ENCODE data around the gene KIR2DL3.
"Not testable (repeated sequence)": the region's sequence is repeated elsewhere in the genome, so short reads cannot be mapped to it uniquely, and the experiment has no call there.

KIR2DL3 gene

DNA sequence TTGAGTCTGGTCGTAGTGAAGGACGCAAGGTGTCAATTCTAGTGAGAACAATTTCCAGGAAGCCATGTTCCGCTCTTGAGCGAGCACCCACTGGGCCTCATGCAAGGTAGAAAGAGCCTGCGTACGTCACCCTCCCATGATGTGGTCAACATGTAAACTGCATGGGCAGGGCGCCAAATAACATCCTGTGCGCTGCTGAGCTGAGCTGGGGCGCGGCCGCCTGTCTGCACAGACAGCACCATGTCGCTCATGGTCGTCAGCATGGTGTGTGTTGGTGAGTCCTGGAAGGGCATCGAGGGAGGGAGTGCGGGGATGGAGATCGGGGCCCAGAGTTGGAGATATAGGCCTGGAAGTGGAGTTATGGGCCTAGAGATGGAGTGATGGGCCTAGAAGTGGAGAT is at the start of gene KIR2DL3:
Gene KIR2DL3 (plus strand): TSS at position 208 of the 400 bp plus-strand sequence. CDS start 33 bp downstream, at position 241.
- not testable (repeated sequence) for H3K4me3 ChIP-seq (ENCODE audit: low read depth, low read length); DNase-seq (ENCODE audit: low read depth)

DNA sequence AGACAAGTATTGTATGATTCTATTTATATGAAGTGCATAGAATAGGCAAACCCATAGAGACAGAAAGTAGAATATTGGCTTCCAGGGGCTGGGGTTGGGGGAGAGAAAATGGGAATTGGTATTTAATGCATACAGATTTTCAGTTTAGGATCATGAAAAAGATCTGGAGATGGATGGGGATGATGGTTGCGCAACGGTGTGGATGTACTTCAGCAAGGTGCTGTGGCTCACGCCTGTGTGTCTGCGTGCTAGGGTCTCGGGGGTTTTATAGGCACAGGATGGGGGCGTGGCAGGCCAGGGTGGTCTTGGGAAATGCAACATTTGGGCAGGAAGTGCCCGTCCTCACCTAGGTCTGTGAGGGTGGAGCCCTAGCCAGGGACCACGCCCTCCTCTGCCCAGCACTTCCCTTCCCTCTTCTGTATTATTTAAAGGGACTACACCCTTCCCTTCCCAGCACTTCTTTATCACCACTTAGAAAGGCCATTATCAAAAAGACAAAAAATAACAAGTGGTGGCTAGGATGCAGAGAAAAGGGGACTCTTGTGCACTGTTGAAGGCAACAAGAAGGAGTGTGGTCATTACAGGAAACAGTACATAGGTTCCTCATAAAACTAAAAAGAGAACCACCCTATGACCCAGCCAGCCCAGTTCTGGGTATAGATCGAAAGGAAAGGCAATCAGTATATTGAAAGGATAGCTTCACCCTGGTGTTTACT is 46.6 kb upstream of the KIR2DL3 start:
- no peak for DNase-seq (ENCODE audit: low read depth)
- H3K4me3 ChIP-seq (ENCODE audit: low read depth, low read length), result no peak overlapping the region

- no peak overlapping the region for H3K4me3 ChIP-seq (ENCODE audit: low read depth, low read length)
- no peak for DNase-seq (ENCODE audit: low read depth)
These were observed 46.1 kb upstream of the KIR2DL3 start for GRCh38 chr19:54692298-54692615.

- H3K4me3 ChIP-seq (ENCODE audit: low read depth, low read length), result no peak overlapping the region
- DNase-seq (ENCODE audit: low read depth), result no peak
These were observed 43.7 kb upstream of the KIR2DL3 start for GRCh38 chr19:54694648-54695047.

DNA sequence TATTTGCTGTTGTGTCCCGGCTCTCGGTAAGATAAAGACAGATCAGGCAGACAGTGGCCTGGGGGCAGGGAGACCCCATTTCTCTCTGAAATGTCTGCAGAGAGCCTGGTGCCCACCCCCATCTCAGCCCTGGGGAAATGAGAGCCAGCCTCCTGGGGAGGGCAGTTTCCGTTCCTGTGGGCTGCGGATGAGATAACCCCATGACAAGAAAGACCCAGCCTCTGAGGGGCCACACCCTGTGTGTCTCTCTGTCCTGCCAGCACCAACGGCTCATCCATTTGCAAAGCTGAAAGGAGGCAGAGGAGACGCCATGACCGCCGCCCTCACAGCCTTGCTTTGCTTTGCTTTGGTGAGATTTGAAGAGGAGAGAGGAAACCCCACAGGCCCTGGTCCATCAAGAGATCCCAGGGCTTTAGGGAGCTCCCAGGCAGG is 42.2 kb upstream of the KIR2DL3 start:
- no peak for DNase-seq (ENCODE audit: low read depth)
- no peak overlapping the region for H3K4me3 ChIP-seq (ENCODE audit: low read depth, low read length)

- no peak for DNase-seq (ENCODE audit: low read depth)
- no peak overlapping the region for H3K4me3 ChIP-seq (ENCODE audit: low read depth, low read length)
These were observed 41.5 kb upstream of the KIR2DL3 start for GRCh38 chr19:54696766-54697165.

GRCh38 chr19:54697716-54698115 is 40.6 kb upstream of the KIR2DL3 start:
- not testable (repeated sequence) for DNase-seq (ENCODE audit: low read depth)

DNA sequence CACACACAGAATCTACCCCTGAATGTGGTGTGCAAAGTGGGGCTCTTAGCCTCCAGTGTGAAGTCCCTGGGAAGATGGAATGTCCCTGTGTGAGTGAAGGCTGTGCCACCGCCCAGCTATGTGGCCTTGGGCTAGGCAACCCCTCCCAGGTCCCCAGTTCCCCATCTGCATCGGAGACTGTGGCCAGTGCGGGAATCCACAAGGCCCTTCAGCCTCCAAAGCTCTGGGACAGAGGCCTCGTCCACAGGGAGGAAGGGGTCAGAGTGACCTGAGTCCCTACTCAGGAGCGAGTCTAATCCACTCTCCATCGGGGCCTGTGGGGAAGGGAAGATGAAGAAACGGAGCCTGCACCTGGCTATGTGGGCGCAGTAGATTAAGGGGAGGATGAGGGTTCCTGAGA is 33.4 kb upstream of the KIR2DL3 start:
- DNase-seq (ENCODE audit: low read depth), result no peak
- no peak overlapping the region for H3K4me3 ChIP-seq (ENCODE audit: low read depth, low read length)

More at GRCh38 chr19:54697716-54698115, 40.6 kb upstream of the KIR2DL3 start:
- H3K4me3 ChIP-seq (ENCODE audit: low read depth, low read length), result not testable (repeated sequence)

GRCh38 chr19:54707962-54708361 is 30.4 kb upstream of the KIR2DL3 start:
- H3K4me3 ChIP-seq (ENCODE audit: low read depth, low read length), result no peak overlapping the region
- no peak for DNase-seq (ENCODE audit: low read depth)

DNA sequence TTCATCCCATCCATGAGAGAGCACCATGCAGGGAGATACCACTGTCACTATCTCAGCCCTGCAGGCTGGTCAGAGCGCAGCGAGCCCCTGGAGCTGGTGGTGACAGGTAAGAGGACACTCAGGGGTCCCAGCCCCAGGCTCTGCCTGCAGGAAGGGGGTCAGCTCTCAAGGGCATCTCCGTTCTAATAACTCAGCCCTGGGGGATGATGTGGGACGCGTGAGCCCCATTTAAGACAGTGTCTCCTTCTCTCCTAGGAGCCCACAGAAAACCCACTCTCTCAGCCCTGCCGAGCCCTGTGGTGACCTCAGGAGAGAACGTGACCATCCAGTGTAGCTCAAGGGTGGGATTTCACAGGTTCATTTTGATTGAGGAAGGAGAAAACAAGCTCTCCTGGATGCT is 29.5 kb upstream of the KIR2DL3 start:
- no peak overlapping the region for H3K4me3 ChIP-seq (ENCODE audit: low read depth, low read length)
- DNase-seq (ENCODE audit: low read depth), result no peak

DNA sequence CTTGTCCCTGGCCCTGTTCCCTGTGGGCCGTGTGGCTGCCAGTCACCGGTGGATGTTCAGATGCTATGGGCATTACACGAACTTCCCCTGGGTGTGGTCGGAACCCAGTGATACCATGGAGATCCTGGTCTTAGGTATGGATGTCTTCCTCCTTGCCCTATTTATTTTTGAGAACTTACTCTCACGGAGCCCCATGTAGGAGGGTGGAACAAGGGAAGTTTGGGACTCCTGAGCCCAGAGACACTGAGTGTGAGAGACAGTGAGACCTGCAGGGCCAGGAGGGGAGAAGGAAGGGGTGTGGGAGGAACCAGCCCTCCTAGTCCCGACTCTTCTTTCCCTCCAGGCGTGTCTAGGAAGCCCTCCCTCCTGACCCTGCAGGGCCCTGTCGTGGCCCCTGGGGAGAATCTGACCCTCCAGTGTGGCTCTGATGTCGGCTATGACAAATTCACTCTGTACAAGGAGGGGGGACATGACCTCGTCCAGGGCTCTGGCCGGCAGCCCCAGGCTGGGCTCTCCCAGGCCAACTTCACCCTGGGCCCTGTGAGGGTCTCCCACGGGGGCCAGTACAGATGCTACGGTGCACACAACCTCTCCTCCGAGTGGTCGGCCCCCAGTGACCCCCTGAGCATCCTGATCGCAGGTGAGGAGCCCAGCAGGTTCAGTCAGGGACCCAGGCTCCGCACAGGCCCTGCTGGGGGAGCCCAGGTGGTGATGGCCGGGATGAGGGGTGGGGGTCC is 28.9 kb upstream of the KIR2DL3 start:
- no peak for DNase-seq (ENCODE audit: low read depth)
- no peak overlapping the region for H3K4me3 ChIP-seq (ENCODE audit: low read depth, low read length)

DNA sequence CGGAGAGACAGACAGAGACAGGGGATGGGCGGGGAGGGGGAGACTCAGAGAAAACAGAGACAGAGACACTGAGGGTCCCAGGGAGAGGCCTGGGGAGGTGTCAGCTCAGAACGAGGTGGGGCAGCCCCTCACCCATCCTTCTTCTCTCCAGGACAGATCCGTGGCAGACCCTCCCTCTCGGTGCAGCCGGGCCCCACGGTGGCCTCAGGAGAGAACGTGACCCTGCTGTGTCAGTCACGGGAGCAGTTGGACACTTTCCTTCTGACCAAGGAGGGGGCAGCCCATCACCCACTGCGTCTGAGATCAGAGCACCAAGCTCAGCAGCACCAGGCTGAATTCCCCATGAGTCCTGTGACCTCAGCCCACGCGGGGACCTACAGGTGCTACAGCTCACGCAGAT is 28.4 kb upstream of the KIR2DL3 start:
- not testable (repeated sequence) for H3K4me3 ChIP-seq (ENCODE audit: low read depth, low read length); DNase-seq (ENCODE audit: low read depth)

GRCh38 chr19:54724142-54724541 is 14.2 kb upstream of the KIR2DL3 start, which contains the start of gene KIR3DL3:
Gene KIR3DL3, plus strand, starts transcription at chr19:54724442. Its CDS starts 55 bp downstream, at chr19:54724497.
- DNase-seq (ENCODE audit: low read depth), result no peak
- no peak within 1 kb of the TSS for H3K4me3 ChIP-seq (ENCODE audit: low read depth, low read length)

DNA sequence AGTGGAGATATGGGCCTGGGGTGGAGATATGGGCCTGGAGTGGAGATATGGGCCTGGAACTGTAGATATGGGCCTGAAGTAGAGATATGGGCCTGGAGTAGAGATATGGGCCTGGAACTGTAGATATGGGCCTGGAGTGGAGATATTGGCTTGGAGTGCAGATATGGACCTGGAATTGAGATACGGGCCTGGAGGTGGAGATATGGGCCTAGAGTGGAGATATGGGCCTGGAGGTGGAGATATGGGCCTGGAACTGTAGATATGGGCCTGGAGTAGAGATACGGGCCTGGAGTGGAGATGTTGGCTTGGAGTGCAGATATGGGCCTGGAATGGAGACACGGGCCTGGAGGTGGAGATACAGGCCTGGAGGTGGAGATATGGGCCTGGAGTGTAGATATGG is 13.7 kb upstream of the KIR2DL3 start:
- no peak overlapping the region for H3K4me3 ChIP-seq (ENCODE audit: low read depth, low read length)
- no peak for DNase-seq (ENCODE audit: low read depth)

DNA sequence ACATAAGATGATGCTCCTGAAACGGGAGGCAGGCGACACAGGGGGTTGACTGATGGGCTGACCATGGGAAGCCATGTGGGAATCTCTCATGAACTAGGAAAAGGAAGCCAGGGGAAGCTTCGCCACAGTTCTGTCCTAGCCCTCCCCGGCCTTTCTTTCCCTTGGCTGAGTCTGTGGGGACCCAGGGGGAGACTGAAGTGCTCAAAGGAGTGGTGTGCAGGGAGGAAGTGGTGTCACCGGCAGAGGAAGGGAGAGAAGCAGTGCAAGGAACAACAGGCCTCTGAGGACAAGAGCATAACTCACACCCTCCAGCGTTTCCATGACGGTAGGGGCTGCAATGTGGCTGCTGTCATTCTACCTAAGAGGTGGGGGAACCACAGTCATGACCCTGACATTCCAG is 13.0 kb upstream of the KIR2DL3 start:
- H3K4me3 ChIP-seq (ENCODE audit: low read depth, low read length), result no peak overlapping the region
- DNase-seq (ENCODE audit: low read depth), result no peak

GRCh38 chr19:54727562-54727961 is 10.8 kb upstream of the KIR2DL3 start:
- no peak for DNase-seq (ENCODE audit: low read depth)
- H3K4me3 ChIP-seq (ENCODE audit: low read depth, low read length), result no peak overlapping the region

DNA sequence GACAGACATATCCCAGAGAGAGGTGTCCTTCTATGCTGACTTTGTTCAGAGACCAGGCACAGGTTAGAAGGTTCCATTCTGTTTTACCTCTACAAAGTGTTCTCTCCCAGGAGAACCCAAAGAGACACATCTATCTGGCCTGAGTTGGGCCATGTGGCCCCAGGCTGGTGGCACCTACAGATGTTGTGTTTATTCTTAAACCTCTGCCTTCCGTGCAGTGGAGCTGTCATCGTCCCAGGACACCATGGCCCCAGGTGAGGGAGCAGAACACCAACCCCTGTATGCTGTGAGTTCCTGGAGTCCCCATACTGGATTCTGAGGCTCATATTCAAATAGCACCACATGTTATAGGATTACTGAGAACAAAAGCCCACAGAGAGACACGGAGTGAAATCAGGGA is 10.1 kb upstream of the KIR2DL3 start:
- H3K4me3 ChIP-seq (ENCODE audit: low read depth, low read length), result no peak overlapping the region
- no peak for DNase-seq (ENCODE audit: low read depth)

GRCh38 chr19:54729416-54730188 is 8.7 kb upstream of the KIR2DL3 start:
- DNase-seq (ENCODE audit: low read depth), result no peak

GRCh38 chr19:54731191-54731590 is 7.1 kb upstream of the KIR2DL3 start:
- H3K4me3 ChIP-seq (ENCODE audit: low read depth, low read length), result no peak overlapping the region
- DNase-seq (ENCODE audit: low read depth), result no peak

More at GRCh38 chr19:54729416-54730188, 8.7 kb upstream of the KIR2DL3 start:
- H3K4me3 ChIP-seq (ENCODE audit: low read depth, low read length), result no peak overlapping the region

- DNase-seq (ENCODE audit: low read depth), result no peak
- no peak overlapping the region for H3K4me3 ChIP-seq (ENCODE audit: low read depth, low read length)
These were observed 402 bp downstream of the KIR2DL3 start for GRCh38 chr19:54738715-54739114.

Measured in skeletal muscle cell (primary cell).